Measurements from ENCODE around the gene CHMP5.

CHMP5 gene

GRCh38 chr9:33263131-33264002 lies 1.5 kb upstream of the CHMP5 start:
- peak; percentile 23 for DNase-seq
- no peaks in the 10 kb centered on the region for H3K27me3 ChIP-seq
- no peaks in the 10 kb centered on the region; the same call in 1 of the 2 replicates for H3K4me1 ChIP-seq
- no peaks in the 10 kb centered on the region for H3K9me3 ChIP-seq
- H3K36me3 ChIP-seq: peaks cover 46% of the 10 kb centered on the region
- H3K4me3 ChIP-seq (ENCODE audit: low read depth, low read length): peak overlapping the region; percentile 92
- TF ChIP-seq CTCF (IDR thresholded peaks at IDR 0.05; ENCODE audit: low read depth, low read length): no peak

GRCh38 chr9:33264003-33264472 lies 811 bp upstream of the CHMP5 start:
- TF ChIP-seq CTCF (IDR thresholded peaks at IDR 0.05; ENCODE audit: low read depth, low read length): no peak
- H3K27me3 ChIP-seq: no peaks in the 10 kb centered on the region
- peak overlapping the region; percentile 92 for H3K4me3 ChIP-seq (ENCODE audit: low read depth, low read length)
- H3K4me1 ChIP-seq: no peaks in the 10 kb centered on the region; the same call in 1 of the 2 replicates
- peaks cover 39% of the 10 kb centered on the region for H3K36me3 ChIP-seq
- DNase-seq: peak; percentile 44
- no peaks in the 10 kb centered on the region for H3K9me3 ChIP-seq

- peaks cover 32% of the 10 kb centered on the region for H3K36me3 ChIP-seq
- no peak for DNase-seq
These were observed 489 bp downstream of the CHMP5 start for GRCh38 chr9:33265211-33265865.

GRCh38 chr9:33267151-33267767 lies 2.4 kb downstream of the CHMP5 start:
- H3K4me1 ChIP-seq: no peaks in the 10 kb centered on the region; the same call in 1 of the 2 replicates
- H3K36me3 ChIP-seq: peaks cover 27% of the 10 kb centered on the region
- no peak overlapping the region for H3K4me3 ChIP-seq (ENCODE audit: low read depth, low read length)
- no peaks in the 10 kb centered on the region for H3K27me3 ChIP-seq
- no peak for TF ChIP-seq CTCF (IDR thresholded peaks at IDR 0.05; ENCODE audit: low read depth, low read length)
- no peak for DNase-seq
- no peaks in the 10 kb centered on the region for H3K9me3 ChIP-seq

More at GRCh38 chr9:33265211-33265865, 489 bp downstream of the CHMP5 start:
- H3K9me3 ChIP-seq: no peaks in the 10 kb centered on the region
- no peaks in the 10 kb centered on the region; the same call in 1 of the 2 replicates for H3K4me1 ChIP-seq
- H3K27me3 ChIP-seq: no peaks in the 10 kb centered on the region
- no peak for TF ChIP-seq CTCF (IDR thresholded peaks at IDR 0.05; ENCODE audit: low read depth, low read length)
- H3K4me3 ChIP-seq (ENCODE audit: low read depth, low read length): peak overlapping the region; percentile 82

- H3K4me3 ChIP-seq (ENCODE audit: low read depth, low read length): no peak overlapping the region
- no peak for TF ChIP-seq CTCF (IDR thresholded peaks at IDR 0.05; ENCODE audit: low read depth, low read length)
- H3K27me3 ChIP-seq: no peaks in the 10 kb centered on the region
- no peak for DNase-seq
- H3K9me3 ChIP-seq: no peaks in the 10 kb centered on the region
- no peaks in the 10 kb centered on the region; the same call in 1 of the 2 replicates for H3K4me1 ChIP-seq
- peaks cover 37% of the 10 kb centered on the region for H3K36me3 ChIP-seq
These were observed 5.3 kb downstream of the CHMP5 start for GRCh38 chr9:33270146-33270545.
